ENCODE results near the gene CAPN8. TPM values are rescaled to one million over a fixed set of nuclear protein-coding genes. Genes with fewer than 3 reads are reported as not detected.

The CAPN8 gene
- total RNA-seq, 1 experiment from 2014 or later: 0.54 TPM

DNA sequence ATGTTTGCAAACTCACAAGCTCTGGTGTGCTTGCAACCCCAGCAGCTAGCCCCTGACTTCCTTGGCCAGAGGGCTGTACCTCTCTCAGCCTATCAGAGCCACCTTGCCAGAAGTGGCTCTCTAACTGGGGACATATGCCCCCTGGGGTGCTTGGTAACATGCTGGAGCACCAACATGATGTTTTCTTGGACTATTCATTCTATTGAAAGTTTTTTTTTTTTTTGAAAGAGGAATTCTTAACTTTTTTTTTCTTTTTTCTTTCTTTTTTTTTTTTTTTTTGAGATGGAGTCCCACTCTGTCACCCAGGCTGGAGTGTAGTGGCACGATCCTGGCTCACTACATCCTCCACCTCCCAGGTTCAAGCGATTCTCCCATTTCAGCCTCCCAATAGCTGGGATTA lies 14.7 kb upstream of the CAPN8 start:
- intact Hi-C loops (cut with micrococcal nuclease): loop anchor here (5.0 kb wide), 1 partner anchor 598 kb away; no protein-coding TSS in a partner anchor
- Histone ChIP-seq H3K4me2 (ENCODE audit: low read length) (no peak overlapping the region), H3K27me3 (ENCODE audit: insufficient read depth, low read length) (0 out of 2 replicates have a peak, but pooled peaks cover 5% of the 10 kb centered on the region), H3K4me1 (ENCODE audit: control insufficient read depth in 1 of 2, insufficient read depth in 2 of 2, low read length in 2 of 2) (peaks cover 0 to 4% of the 10 kb centered on the region in 2 experiments; a peak in 1 of 4 replicates), H3K4me3 (replicated peaks in 1 of 2; ENCODE audit: low read depth in 1 of 2, low read length in 2 of 2) (no peak overlapping the region), H3K27ac (ENCODE audit: low read depth, low read length) (no peak overlapping the region), H3K9me3 (ENCODE audit: control insufficient read depth in 1 of 2, insufficient read depth in 1 of 2, low read depth in 1 of 2, low read length in 2 of 2) (no peaks in the 10 kb centered on the region; a peak in 1 of 4 replicates), H4K20me1 (ENCODE audit: insufficient read depth) (no peaks in the 10 kb centered on the region), H3K9me2 (ENCODE audit: insufficient read depth) (no peaks in the 10 kb centered on the region), H2AFZ (ENCODE audit: low read depth, low read length, poor library complexity, severe bottlenecking) (no peak overlapping the region), H3K36me3 (ENCODE audit: control insufficient read depth in 1 of 2, insufficient read depth in 2 of 2, low read length in 2 of 2) (no peaks in the 10 kb centered on the region), H3K79me2 (ENCODE audit: insufficient read depth, low read length) (no peaks in the 10 kb centered on the region), H3K9ac (ENCODE audit: low read length) (no peak overlapping the region)
- DNase-seq (ENCODE audit: low read depth, low spot score): no peak
- ChIA-PET CTCF (interaction anchor here (1.5 to 2.2 kb wide), 2 partner anchors 10 to 124 kb away, joined by 4 to 8 read pairs; no protein-coding TSS in a partner anchor), POLR2A (no interaction called here), RAD21 (ENCODE audit: low non-redundant PET in 1 of 2, low total read pairs in 2 of 2, uncharacterized antibody in 2 of 2, unreplicated experiment in 2 of 2) (no interaction called here)
- ATAC-seq: no peak
- TF ChIP-seq, protein P1, sequence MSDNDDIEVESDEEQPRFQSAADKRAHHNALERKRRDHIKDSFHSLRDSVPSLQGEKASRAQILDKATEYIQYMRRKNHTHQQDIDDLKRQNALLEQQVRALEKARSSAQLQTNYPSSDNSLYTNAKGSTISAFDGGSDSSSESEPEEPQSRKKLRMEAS (IDR thresholded peaks at IDR 0.05): no peak
- TF ChIP-seq POLR2A (IDR thresholded peaks at IDR 0.05; ENCODE audit: borderline replicate concordance, extremely low read depth, insufficient read depth, insufficient read length): no peak
- TF ChIP-seq EGR1 (IDR thresholded peaks at IDR 0.05; ENCODE audit: low read depth): no peak
- TF ChIP-seq TCF7L2 (IDR thresholded peaks at IDR 0.05; ENCODE audit: borderline replicate concordance, extremely low read depth, insufficient read depth, insufficient read length): no peak
- no peak for TF ChIP-seq ZFX (IDR thresholded peaks at IDR 0.05)
- TF ChIP-seq JUND (IDR thresholded peaks at IDR 0.05): no peak
- TF ChIP-seq, protein P2, sequence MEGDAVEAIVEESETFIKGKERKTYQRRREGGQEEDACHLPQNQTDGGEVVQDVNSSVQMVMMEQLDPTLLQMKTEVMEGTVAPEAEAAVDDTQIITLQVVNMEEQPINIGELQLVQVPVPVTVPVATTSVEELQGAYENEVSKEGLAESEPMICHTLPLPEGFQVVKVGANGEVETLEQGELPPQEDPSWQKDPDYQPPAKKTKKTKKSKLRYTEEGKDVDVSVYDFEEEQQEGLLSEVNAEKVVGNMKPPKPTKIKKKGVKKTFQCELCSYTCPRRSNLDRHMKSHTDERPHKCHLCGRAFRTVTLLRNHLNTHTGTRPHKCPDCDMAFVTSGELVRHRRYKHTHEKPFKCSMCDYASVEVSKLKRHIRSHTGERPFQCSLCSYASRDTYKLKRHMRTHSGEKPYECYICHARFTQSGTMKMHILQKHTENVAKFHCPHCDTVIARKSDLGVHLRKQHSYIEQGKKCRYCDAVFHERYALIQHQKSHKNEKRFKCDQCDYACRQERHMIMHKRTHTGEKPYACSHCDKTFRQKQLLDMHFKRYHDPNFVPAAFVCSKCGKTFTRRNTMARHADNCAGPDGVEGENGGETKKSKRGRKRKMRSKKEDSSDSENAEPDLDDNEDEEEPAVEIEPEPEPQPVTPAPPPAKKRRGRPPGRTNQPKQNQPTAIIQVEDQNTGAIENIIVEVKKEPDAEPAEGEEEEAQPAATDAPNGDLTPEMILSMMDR (IDR thresholded peaks at IDR 0.05 in 2 of 3, conservative IDR thresholded peaks at IDR 0.05 in 1 of 3; ENCODE audit: borderline replicate concordance in 1 of 3, insufficient read depth in 1 of 3, low read depth in 2 of 3, low read length in 2 of 3): no peak
- TF ChIP-seq FOSL1 (IDR thresholded peaks at IDR 0.05; ENCODE audit: low read depth): no peak
- no peak for TF ChIP-seq EZH2 (IDR thresholded peaks at IDR 0.05)
- TF ChIP-seq SRF (IDR thresholded peaks at IDR 0.05; ENCODE audit: low read depth): no peak
- no peak for TF ChIP-seq YY1 (IDR thresholded peaks at IDR 0.05; ENCODE audit: extremely low read depth, insufficient replicate concordance, low read depth, low read length)
- TF ChIP-seq, protein P3, sequence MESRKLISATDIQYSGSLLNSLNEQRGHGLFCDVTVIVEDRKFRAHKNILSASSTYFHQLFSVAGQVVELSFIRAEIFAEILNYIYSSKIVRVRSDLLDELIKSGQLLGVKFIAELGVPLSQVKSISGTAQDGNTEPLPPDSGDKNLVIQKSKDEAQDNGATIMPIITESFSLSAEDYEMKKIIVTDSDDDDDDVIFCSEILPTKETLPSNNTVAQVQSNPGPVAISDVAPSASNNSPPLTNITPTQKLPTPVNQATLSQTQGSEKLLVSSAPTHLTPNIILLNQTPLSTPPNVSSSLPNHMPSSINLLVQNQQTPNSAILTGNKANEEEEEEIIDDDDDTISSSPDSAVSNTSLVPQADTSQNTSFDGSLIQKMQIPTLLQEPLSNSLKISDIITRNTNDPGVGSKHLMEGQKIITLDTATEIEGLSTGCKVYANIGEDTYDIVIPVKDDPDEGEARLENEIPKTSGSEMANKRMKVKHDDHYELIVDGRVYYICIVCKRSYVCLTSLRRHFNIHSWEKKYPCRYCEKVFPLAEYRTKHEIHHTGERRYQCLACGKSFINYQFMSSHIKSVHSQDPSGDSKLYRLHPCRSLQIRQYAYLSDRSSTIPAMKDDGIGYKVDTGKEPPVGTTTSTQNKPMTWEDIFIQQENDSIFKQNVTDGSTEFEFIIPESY (IDR thresholded peaks at IDR 0.05; ENCODE audit: extremely low read depth, insufficient replicate concordance, low read length): no peak
- no peak for TF ChIP-seq RAD21 (IDR thresholded peaks at IDR 0.05; ENCODE audit: low read depth)
- TF ChIP-seq, protein P4, sequence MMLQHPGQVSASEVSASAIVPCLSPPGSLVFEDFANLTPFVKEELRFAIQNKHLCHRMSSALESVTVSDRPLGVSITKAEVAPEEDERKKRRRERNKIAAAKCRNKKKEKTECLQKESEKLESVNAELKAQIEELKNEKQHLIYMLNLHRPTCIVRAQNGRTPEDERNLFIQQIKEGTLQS (IDR thresholded peaks at IDR 0.05): no peak
- TF ChIP-seq, protein P5, sequence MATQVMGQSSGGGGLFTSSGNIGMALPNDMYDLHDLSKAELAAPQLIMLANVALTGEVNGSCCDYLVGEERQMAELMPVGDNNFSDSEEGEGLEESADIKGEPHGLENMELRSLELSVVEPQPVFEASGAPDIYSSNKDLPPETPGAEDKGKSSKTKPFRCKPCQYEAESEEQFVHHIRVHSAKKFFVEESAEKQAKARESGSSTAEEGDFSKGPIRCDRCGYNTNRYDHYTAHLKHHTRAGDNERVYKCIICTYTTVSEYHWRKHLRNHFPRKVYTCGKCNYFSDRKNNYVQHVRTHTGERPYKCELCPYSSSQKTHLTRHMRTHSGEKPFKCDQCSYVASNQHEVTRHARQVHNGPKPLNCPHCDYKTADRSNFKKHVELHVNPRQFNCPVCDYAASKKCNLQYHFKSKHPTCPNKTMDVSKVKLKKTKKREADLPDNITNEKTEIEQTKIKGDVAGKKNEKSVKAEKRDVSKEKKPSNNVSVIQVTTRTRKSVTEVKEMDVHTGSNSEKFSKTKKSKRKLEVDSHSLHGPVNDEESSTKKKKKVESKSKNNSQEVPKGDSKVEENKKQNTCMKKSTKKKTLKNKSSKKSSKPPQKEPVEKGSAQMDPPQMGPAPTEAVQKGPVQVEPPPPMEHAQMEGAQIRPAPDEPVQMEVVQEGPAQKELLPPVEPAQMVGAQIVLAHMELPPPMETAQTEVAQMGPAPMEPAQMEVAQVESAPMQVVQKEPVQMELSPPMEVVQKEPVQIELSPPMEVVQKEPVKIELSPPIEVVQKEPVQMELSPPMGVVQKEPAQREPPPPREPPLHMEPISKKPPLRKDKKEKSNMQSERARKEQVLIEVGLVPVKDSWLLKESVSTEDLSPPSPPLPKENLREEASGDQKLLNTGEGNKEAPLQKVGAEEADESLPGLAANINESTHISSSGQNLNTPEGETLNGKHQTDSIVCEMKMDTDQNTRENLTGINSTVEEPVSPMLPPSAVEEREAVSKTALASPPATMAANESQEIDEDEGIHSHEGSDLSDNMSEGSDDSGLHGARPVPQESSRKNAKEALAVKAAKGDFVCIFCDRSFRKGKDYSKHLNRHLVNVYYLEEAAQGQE (IDR thresholded peaks at IDR 0.05; ENCODE audit: low read depth): no peak
- no peak for TF ChIP-seq CEBPB (IDR thresholded peaks at IDR 0.05; ENCODE audit: low read depth)
- TF ChIP-seq SIN3A (IDR thresholded peaks at IDR 0.05; ENCODE audit: low read depth): no peak
- BruUV-seq (replicated peaks): no TSS peak
